HUDEP-2 (cell line): ENCODE results near the gene TCAF1.
A peak's percentile ranks its signal among the peaks of the same experiment; 100 is the strongest.

Source experiments
- DNase-seq, 76 experiments: peaks; one replicate each; lab custom pipeline; 2025; ENCODE audit not compliant: unreplicated experiment in 76 of 76; lab: John Stamatoyannopoulos, UW

TCAF1 gene

GRCh38 chr7:143901668-143902331 lies at the start of gene TCAF1:
Gene TCAF1, minus strand, starts transcription at chr7:143902176. Its CDS starts 25,568 bp downstream, at chr7:143876608.
- peak in 74 of 76 experiments; percentile 13 to 92 (median 80) for DNase-seq

- no peak for DNase-seq
Observed at GRCh38 chr7:143948733-143949132, 46.8 kb upstream of the TCAF1 start.

- no peak for DNase-seq
Observed at GRCh38 chr7:143947111-143947510, 45.1 kb upstream of the TCAF1 start.

- DNase-seq, result no peak
Observed at GRCh38 chr7:143945423-143945822, 43.4 kb upstream of the TCAF1 start.

- no peak for DNase-seq
Observed at GRCh38 chr7:143938379-143939243, 36.6 kb upstream of the TCAF1 start.

GRCh38 chr7:143936087-143937009 lies 34.4 kb upstream of the TCAF1 start:
- DNase-seq, result no peak

GRCh38 chr7:143934526-143935325 lies 32.8 kb upstream of the TCAF1 start, which contains the start of gene OR2F2:
Gene OR2F2, plus strand, starts transcription at chr7:143935233. Its CDS starts 0 bp downstream, at chr7:143935233.
- no peak for DNase-seq

- DNase-seq, result no peak
Observed at GRCh38 chr7:143931739-143932138, 29.8 kb upstream of the TCAF1 start.

- DNase-seq, result no peak
Observed at GRCh38 chr7:143929224-143929920, 27.4 kb upstream of the TCAF1 start.

GRCh38 chr7:143924851-143925250 lies 22.9 kb upstream of the TCAF1 start:
- no peak for DNase-seq

GRCh38 chr7:143914938-143915652 lies 13.1 kb upstream of the TCAF1 start:
- DNase-seq, result no peak

GRCh38 chr7:143913945-143914615 lies 12.1 kb upstream of the TCAF1 start:
- no peak for DNase-seq

- DNase-seq, result no peak
Observed at GRCh38 chr7:143910473-143911248, 8.7 kb upstream of the TCAF1 start.

- DNase-seq, result no peak
Observed at GRCh38 chr7:143909863-143910262, 7.9 kb upstream of the TCAF1 start.

- DNase-seq, result no peak
Observed at GRCh38 chr7:143908120-143908519, 6.1 kb upstream of the TCAF1 start.

GRCh38 chr7:143906895-143907294 lies 4.9 kb upstream of the TCAF1 start:
- no peak for DNase-seq

- DNase-seq, result no peak
Observed at GRCh38 chr7:143906151-143906550, 4.2 kb upstream of the TCAF1 start.
